H9 (cell line): ENCODE measurements around the gene NPAS3. TPM values are rescaled to one million over a fixed set of nuclear protein-coding genes. Genes with fewer than 3 reads are reported as not detected.
A peak's percentile ranks its signal among the peaks of the same experiment; 100 is the strongest.

Source experiments
- DNase-seq: peaks from one replicate; pipeline ENCODE4 v3.0.0-alpha.2; 2017
- H2AFZ ChIP-seq: one replicate; pipeline ENCODE4 v1.6.1; 2013; ENCODE audit warnings: mild to moderate bottlenecking, low read length, control low read depth, moderate library complexity
- H2AK5ac ChIP-seq: 2 replicates; pipeline ENCODE4 v1.6.1; 2013; ENCODE audit warnings: low read length, control low read depth, mixed read lengths; ENCODE audit not compliant: insufficient read length
- H2BK120ac ChIP-seq: one replicate; pipeline ENCODE4 v1.6.1; 2013; ENCODE audit warnings: low read depth, mild to moderate bottlenecking, low read length, control low read depth, inconsistent platforms; ENCODE audit not compliant: poor library complexity, severe bottlenecking
- H2BK12ac ChIP-seq: 2 replicates; pipeline ENCODE4 v1.6.1; 2013; ENCODE audit warnings: low read length, control low read depth, mixed read lengths, low read depth; ENCODE audit not compliant: insufficient read length
- H2BK15ac ChIP-seq: 2 replicates; pipeline ENCODE4 v1.6.1; 2013; ENCODE audit warnings: low read depth, low read length, control low read depth
- H2BK20ac ChIP-seq: one replicate; pipeline ENCODE4 v1.6.1; 2013; ENCODE audit warnings: low read depth, mild to moderate bottlenecking, low read length, control low read depth, inconsistent platforms; ENCODE audit not compliant: poor library complexity, severe bottlenecking
- H2BK5ac ChIP-seq: 2 replicates; pipeline ENCODE4 v1.6.1; 2013; ENCODE audit warnings: low read length, control low read depth, mixed read lengths; ENCODE audit not compliant: insufficient read length
- H3K14ac ChIP-seq: 2 replicates; pipeline ENCODE4 v1.6.1; 2013; ENCODE audit warnings: low read length, control low read depth; ENCODE audit not compliant: insufficient read depth
- H3K18ac ChIP-seq: 2 replicates; pipeline ENCODE4 v1.6.1; 2013; ENCODE audit warnings: low read depth, mild to moderate bottlenecking, mixed read lengths, low read length, control low read depth; ENCODE audit not compliant: insufficient read length
- H3K23ac ChIP-seq: 2 replicates; pipeline ENCODE4 v1.6.1; 2013; ENCODE audit warnings: low read length, control low read depth, mixed read lengths, low read depth; ENCODE audit not compliant: insufficient read length
- H3K23me2 ChIP-seq: 2 replicates; pipeline ENCODE4 v1.6.1; 2013; ENCODE audit warnings: low read depth, mild to moderate bottlenecking, mixed read lengths, low read length, control low read depth; ENCODE audit not compliant: insufficient read length, poor library complexity, severe bottlenecking
- H3K27ac ChIP-seq: 2 replicates; pipeline ENCODE4 v1.5.1; 2013; ENCODE audit warnings: low read length, control low read depth, mixed read lengths, low read depth; ENCODE audit not compliant: insufficient read length
- H3K27me3 ChIP-seq: 2 replicates; pipeline ENCODE4 v1.6.1; 2013; ENCODE audit warnings: low read length, control low read depth, inconsistent platforms; ENCODE audit not compliant: insufficient read depth
- H3K4ac ChIP-seq: 2 replicates; pipeline ENCODE4 v1.6.1; 2013; ENCODE audit warnings: low read depth, mild to moderate bottlenecking, control low read depth, inconsistent platforms, low read length, moderate library complexity
- H3K4me1 ChIP-seq: 2 replicates; pipeline ENCODE4 v1.6.1; 2013; ENCODE audit warnings: low read length, control low read depth, inconsistent platforms; ENCODE audit not compliant: insufficient read depth
- H3K4me2 ChIP-seq: 2 replicates; pipeline ENCODE4 v1.6.1; 2013; ENCODE audit warnings: low read length, control low read depth, mixed read lengths; ENCODE audit not compliant: insufficient read length, insufficient read depth
- H3K56ac ChIP-seq: 2 replicates; pipeline ENCODE4 v1.6.1; 2013; ENCODE audit warnings: low read depth, mild to moderate bottlenecking, mixed read lengths, low read length, control low read depth; ENCODE audit not compliant: insufficient read length
- H3K79me1 ChIP-seq: 2 replicates; pipeline ENCODE4 v1.6.1; 2013; ENCODE audit warnings: low read depth, mild to moderate bottlenecking, moderate library complexity, low read length, control low read depth, inconsistent platforms; ENCODE audit not compliant: insufficient read depth, poor library complexity, severe bottlenecking
- H3K79me2 ChIP-seq: 2 replicates; pipeline ENCODE4 v1.6.1; 2013; ENCODE audit warnings: low read length, control low read depth, inconsistent platforms; ENCODE audit not compliant: insufficient read depth
- H3K9ac ChIP-seq: 2 replicates; pipeline ENCODE4 v1.6.1; 2013; ENCODE audit warnings: low read length, control low read depth, mixed read lengths; ENCODE audit not compliant: insufficient read length; ENCODE audit errors: extremely low read depth
- H3K9me3 ChIP-seq: one replicate; pipeline ENCODE4 v1.6.1; 2013; ENCODE audit warnings: low read depth, low read length, inconsistent platforms; ENCODE audit not compliant: control insufficient read depth
- H3T11ph ChIP-seq: one replicate; pipeline ENCODE4 v1.6.1; 2013; ENCODE audit warnings: mild to moderate bottlenecking, low read length, control low read depth, inconsistent platforms
- H4K20me1 ChIP-seq: one replicate; pipeline ENCODE4 v1.6.1; 2013; ENCODE audit not compliant: control insufficient read depth, insufficient read length, insufficient read depth
- H4K5ac ChIP-seq: 2 replicates; pipeline ENCODE4 v1.6.1; 2013; ENCODE audit warnings: low read depth, mild to moderate bottlenecking, mixed read lengths, low read length, control low read depth; ENCODE audit not compliant: insufficient read length
- H4K8ac ChIP-seq: replicated peaks from 2 replicates; pipeline ENCODE4 v1.6.1; 2013; ENCODE audit warnings: low read length, control low read depth, mixed read lengths, low read depth; ENCODE audit not compliant: insufficient read length
- H4K91ac ChIP-seq: 2 replicates; pipeline ENCODE4 v1.6.1; 2013; ENCODE audit warnings: low read depth, mild to moderate bottlenecking, moderate library complexity, mixed read lengths, low read length, control low read depth; ENCODE audit not compliant: insufficient read length
- H3K27ac Mint-ChIP-seq, 3 experiments: 2 replicates in 2 of 3; 3 replicates in 1 of 3; pipeline ENCODE4 v1.8.0; 2020 to 2021; ENCODE audit warnings: mixed read lengths in 3 of 3, mild to moderate bottlenecking in 1 of 3, moderate library complexity in 1 of 3
- H3K27me3 Mint-ChIP-seq: 2 replicates; pipeline ENCODE4 v1.8.0; 2021; ENCODE audit warnings: low read depth, mild to moderate bottlenecking, moderate library complexity, mixed read lengths
- H3K36me3 Mint-ChIP-seq, 3 experiments: 2 replicates in 2 of 3; 3 replicates in 1 of 3; pipeline ENCODE4 v1.8.0; 2020 to 2021; ENCODE audit warnings: low read depth in 3 of 3, mixed read lengths in 3 of 3; ENCODE audit not compliant: insufficient read depth in 1 of 3
- H3K4me1 Mint-ChIP-seq, 2 experiments: 2 replicates each; pipeline ENCODE4 v1.8.0; 2020; ENCODE audit warnings: mixed read lengths in 2 of 2
- H3K4me3 Mint-ChIP-seq, 2 experiments: 2 replicates in 1 of 2; 3 replicates in 1 of 2; pipeline ENCODE4 v1.8.0; 2020 to 2021; ENCODE audit warnings: mild to moderate bottlenecking in 2 of 2, mixed read lengths in 2 of 2, moderate library complexity in 1 of 2
- H3K9me3 Mint-ChIP-seq, 2 experiments: 2 replicates in 1 of 2; 3 replicates in 1 of 2; pipeline ENCODE4 v1.8.0; 2020; ENCODE audit warnings: mild to moderate bottlenecking in 2 of 2, mixed read lengths in 2 of 2, moderate library complexity in 1 of 2
- CTCF ChIP-seq: fragments of 200-600 bp; sonication (generic); conservative IDR thresholded peaks from 3 replicates; pipeline ENCODE4 v1.8.0; 2021; ENCODE audit warnings: antibody characterized with exemption, mild to moderate bottlenecking
- WGBS: extraction: QIAGEN DNeasy Blood & Tissue Kit; methylation state at CpG from one replicate; pipeline ENCODE4 v1.1.7; 2013; ENCODE audit warnings: missing lambda C conversion rate, low lambda C conversion rate, mixed read lengths; ENCODE audit not compliant: insufficient read length; ENCODE audit errors: extremely low coverage; 5-methylcytosine and 5-hydroxymethylcytosine counted together
- total RNA-seq: library from RNA; stranded (reverse); gene quantifications from 2 replicates; pipeline ENCODE4 v1.2.1, GENCODE V29; 2021

Gene NPAS3
- total RNA-seq, 1 experiment from 2014 or later = 0.17 TPM

- no peaks in the 10 kb centered on the region for H3K79me2 ChIP-seq
- H3K4me1 ChIP-seq = 0 out of 2 replicates have a peak, but pooled peaks cover 3% of the 10 kb centered on the region
- H3K79me1 ChIP-seq = no peaks in the 10 kb centered on the region
- DNase-seq = no peak
- Mint-ChIP-seq H3K4me3 (no peak overlapping the region), H3K36me3 (no peaks in the 10 kb centered on the region), H3K27ac (peak overlapping the region in 1 of 3 experiments; percentile 5; a peak in 1 of 7 replicates), H3K4me1 (peaks cover 31 to 33% of the 10 kb centered on the region in 2 experiments), H3K9me3 (no peaks in the 10 kb centered on the region; a peak in 1 of 5 replicates), H3K27me3 (no peaks in the 10 kb centered on the region)
- H3K14ac ChIP-seq = no peak overlapping the region
- H3K9me3 ChIP-seq = no peaks in the 10 kb centered on the region
- H3K27ac ChIP-seq = no peak overlapping the region
- no peak overlapping the region for H2BK5ac ChIP-seq
- H3K4ac ChIP-seq = no peak overlapping the region
- H4K5ac ChIP-seq = no peak overlapping the region
- no CpG with 5 or more reads among the region's 2 CpGs for WGBS
- no peak overlapping the region for H2BK15ac ChIP-seq
- H3K23me2 ChIP-seq = no peaks in the 10 kb centered on the region
- H2AK5ac ChIP-seq = no peak overlapping the region
- TF ChIP-seq CTCF = no peak
- H3K4me2 ChIP-seq = no peak overlapping the region
- no peak overlapping the region for H2BK12ac ChIP-seq
- H4K20me1 ChIP-seq = no peaks in the 10 kb centered on the region
- no peak overlapping the region for H4K91ac ChIP-seq
- H2BK20ac ChIP-seq = no peak overlapping the region
- H2AFZ ChIP-seq = no peak overlapping the region
- no peak overlapping the region for H2BK120ac ChIP-seq
- H3K9ac ChIP-seq = no peak overlapping the region
- no peak overlapping the region for H4K8ac ChIP-seq
- no peak overlapping the region for H3T11ph ChIP-seq
- no peaks in the 10 kb centered on the region for H3K27me3 ChIP-seq
- no peak overlapping the region for H3K18ac ChIP-seq
- no peak overlapping the region for H3K23ac ChIP-seq
- H3K56ac ChIP-seq = no peak overlapping the region
These were observed 798.8 kb downstream of the NPAS3 start for GRCh38 chr14:33737446-33737845.
